Germinal center (tissue), 1 donor: Measurements from ENCODE around the gene CHMP4B.

Experiments
- DNase-seq: peaks from one replicate; pipeline ENCODE4 v3.0.0; 2012; ENCODE audit warnings: mixed read lengths, low spot score

CHMP4B gene

GRCh38 chr20:33810885-33811775 is at the start of gene CHMP4B:
TSS of gene CHMP4B (plus strand) at chr20:33811348. CDS start at chr20:33811469, 121 bp downstream.
- DNase-seq = peak; percentile 98

GRCh38 chr20:33761698-33762250 is 49.4 kb upstream of the CHMP4B start:
- DNase-seq = no peak

- DNase-seq = no peak
Measured at GRCh38 chr20:33765099-33765498, 46.0 kb upstream of the CHMP4B start.

- no peak for DNase-seq
Measured at GRCh38 chr20:33765592-33765991, 45.6 kb upstream of the CHMP4B start.

- DNase-seq = no peak
Measured at GRCh38 chr20:33766686-33767085, 44.5 kb upstream of the CHMP4B start.

- no peak for DNase-seq
Measured at GRCh38 chr20:33767777-33768138, 43.4 kb upstream of the CHMP4B start.

GRCh38 chr20:33769043-33769442 is 42.1 kb upstream of the CHMP4B start:
- no peak for DNase-seq

- DNase-seq = no peak
Measured at GRCh38 chr20:33770005-33770404, 41.1 kb upstream of the CHMP4B start.

GRCh38 chr20:33771938-33772337 is 39.2 kb upstream of the CHMP4B start:
- no peak for DNase-seq

- DNase-seq = no peak
Measured at GRCh38 chr20:33772439-33772838, 38.7 kb upstream of the CHMP4B start.

GRCh38 chr20:33773412-33774089 is 37.6 kb upstream of the CHMP4B start:
- DNase-seq = no peak

GRCh38 chr20:33777816-33778215 is 33.3 kb upstream of the CHMP4B start:
- DNase-seq = no peak

- DNase-seq = no peak
Measured at GRCh38 chr20:33781133-33781532, 30.0 kb upstream of the CHMP4B start.

- DNase-seq = no peak
Measured at GRCh38 chr20:33781945-33782344, 29.2 kb upstream of the CHMP4B start.

GRCh38 chr20:33783256-33783655 is 27.9 kb upstream of the CHMP4B start:
- DNase-seq = no peak

- no peak for DNase-seq
Measured at GRCh38 chr20:33783818-33784217, 27.3 kb upstream of the CHMP4B start.

- no peak for DNase-seq
Measured at GRCh38 chr20:33784225-33784624, 26.9 kb upstream of the CHMP4B start.

- DNase-seq = no peak
Measured at GRCh38 chr20:33785503-33785902, 25.6 kb upstream of the CHMP4B start.

GRCh38 chr20:33787253-33787891 is 23.8 kb upstream of the CHMP4B start:
- DNase-seq = no peak

- DNase-seq = no peak
Measured at GRCh38 chr20:33788351-33789049, 22.6 kb upstream of the CHMP4B start.

GRCh38 chr20:33789109-33789857 is 21.9 kb upstream of the CHMP4B start:
- no peak for DNase-seq
